Liver (tissue), 3 donors: ENCODE data around the gene PMP22.

Experiments
- CTCF ChIP-seq: fragments of 150-350 bp; IDR thresholded peaks from 2 replicates; pipeline ENCODE4 v1.5.1; 2017; ENCODE audit warnings: improper control_type of control experiment, low read depth, low read length; ENCODE audit not compliant: missing input control
- EGR1 ChIP-seq, 2 donors: IDR thresholded peaks; 2 replicates each; pipeline ENCODE4 v1.6.1; 2016 to 2018; ENCODE audit warnings: antibody characterized with exemption in 2 of 2, low read depth in 2 of 2
- GABPA ChIP-seq, 2 donors: IDR thresholded peaks in 1 of 2; conservative IDR thresholded peaks in 1 of 2; 2 replicates each; pipeline ENCODE4 v1.6.1; 2016; ENCODE audit warnings: antibody characterized with exemption in 2 of 2, mild to moderate bottlenecking in 1 of 2, moderate library complexity in 1 of 2
- JUND ChIP-seq, 2 donors: IDR thresholded peaks; 2 replicates each; pipeline ENCODE4 v1.6.1; 2016; ENCODE audit warnings: antibody characterized with exemption in 2 of 2
- NR2F2 ChIP-seq: IDR thresholded peaks from 2 replicates; pipeline ENCODE4 v1.6.1; 2016; ENCODE audit warnings: antibody characterized with exemption
- REST ChIP-seq: IDR thresholded peaks from 2 replicates; pipeline ENCODE4 v1.6.1; 2016; ENCODE audit warnings: antibody characterized with exemption, mild to moderate bottlenecking
- RXRA ChIP-seq, 2 donors: IDR thresholded peaks; 2 replicates each; pipeline ENCODE4 v1.6.1; 2017 to 2018; ENCODE audit warnings: antibody characterized with exemption in 2 of 2, mild to moderate bottlenecking in 1 of 2
- SP1 ChIP-seq: IDR thresholded peaks from 2 replicates; pipeline ENCODE4 v1.6.1; 2018; ENCODE audit warnings: antibody characterized with exemption, mild to moderate bottlenecking
- TAF1 ChIP-seq: conservative IDR thresholded peaks from 2 replicates; pipeline ENCODE4 v1.6.1; 2016; ENCODE audit warnings: antibody characterized with exemption, mild to moderate bottlenecking
- ZBTB33 ChIP-seq: IDR thresholded peaks from 2 replicates; pipeline ENCODE4 v1.6.1; 2016; ENCODE audit warnings: antibody characterized with exemption
- TF ChIP-seq, protein P1 (sequence below): IDR thresholded peaks from 2 replicates; pipeline ENCODE4 v1.6.1; 2016; ENCODE audit warnings: antibody characterized with exemption
- donor health status: healthy.
- donor health status: healthy.

- TF ChIP-seq CTCF = no peak
- TF ChIP-seq JUND (IDR thresholded peaks at IDR 0.05) = no peak
- no peak for TF ChIP-seq SP1
- no peak for TF ChIP-seq ZBTB33
- TF ChIP-seq GABPA (IDR thresholded peaks at IDR 0.05 in 1 of 2, conservative IDR thresholded peaks at IDR 0.05 in 1 of 2) = no peak
- no peak for TF ChIP-seq REST
- no peak for TF ChIP-seq RXRA (IDR thresholded peaks at IDR 0.05)
- TF ChIP-seq TAF1 = no peak
- TF ChIP-seq EGR1 (IDR thresholded peaks at IDR 0.05; ENCODE audit: low read depth in 2 of 2) = no peak
- no peak for TF ChIP-seq NR2F2
- TF ChIP-seq, protein P1, sequence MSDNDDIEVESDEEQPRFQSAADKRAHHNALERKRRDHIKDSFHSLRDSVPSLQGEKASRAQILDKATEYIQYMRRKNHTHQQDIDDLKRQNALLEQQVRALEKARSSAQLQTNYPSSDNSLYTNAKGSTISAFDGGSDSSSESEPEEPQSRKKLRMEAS = no peak
Observed at GRCh38 chr17:15255713-15256454, 9.2 kb downstream of the PMP22 start.
